Coronary artery (tissue), 2 donors: ENCODE data around the gene RAB29.

Experiments
- DNase-seq: peaks from one replicate; pipeline ENCODE4 v3.0.0-alpha.2; 2017; ENCODE audit warnings: low spot score
- H3K27ac ChIP-seq, 2 donors: fragments of 200-600 bp; sonication (generic); one replicate each; pipeline ENCODE4 v1.5.1; 2016 to 2019
- H3K4me3 ChIP-seq: fragments of 200-600 bp; sonication (generic); 2 replicates; pipeline ENCODE4 v1.5.1; 2016; ENCODE audit warnings: mild to moderate bottlenecking, moderate library complexity
- TF ChIP-seq, protein P1 (sequence below): fragments of 200-600 bp; sonication (generic); IDR thresholded peaks from one replicate; pipeline ENCODE4 v1.5.1; 2019; ENCODE audit warnings: antibody characterized with exemption

RAB29 gene

DNA sequence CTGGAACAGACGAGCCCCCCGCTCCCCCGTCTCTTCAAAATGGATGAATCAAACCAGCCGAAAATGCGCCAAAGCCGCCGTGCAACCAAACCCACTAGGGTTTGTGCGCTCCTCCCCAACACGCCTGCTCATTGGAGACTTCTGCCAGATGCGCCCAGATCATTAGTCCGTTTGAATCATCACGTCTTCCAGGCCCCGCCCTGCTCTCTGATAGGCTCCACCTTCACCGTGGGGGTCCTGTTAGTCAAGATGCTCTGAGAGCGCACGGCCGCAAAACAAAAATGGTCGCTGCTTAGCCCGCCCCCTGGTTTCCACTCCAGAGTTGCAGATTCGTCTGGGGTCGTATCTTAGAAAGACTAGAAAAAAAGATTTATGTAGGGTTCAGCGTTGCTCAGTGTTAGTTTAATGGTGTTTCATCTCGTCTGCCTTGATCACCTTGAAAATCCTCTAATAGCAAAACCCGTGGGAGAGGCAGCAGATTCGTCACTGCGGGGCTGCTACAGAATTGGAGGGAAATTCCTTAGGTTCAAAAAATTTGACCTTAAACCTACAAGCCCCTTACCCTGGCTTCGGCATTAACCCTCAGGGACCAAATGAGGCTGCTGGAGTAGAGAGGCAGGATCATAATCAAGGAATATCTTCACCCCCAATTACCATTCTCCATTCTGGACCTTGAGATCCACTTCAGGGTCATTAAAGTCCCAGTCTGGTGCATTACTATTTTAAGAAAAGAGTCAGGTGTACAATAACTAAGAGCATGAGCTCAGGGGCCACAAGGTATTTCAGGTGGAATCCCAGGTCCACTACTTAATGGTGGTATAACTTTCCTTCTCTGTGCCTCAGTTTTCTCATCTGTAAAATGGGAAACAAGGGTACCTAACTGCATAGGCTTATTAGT, 24.9 kb downstream of the RAB29 start, which contains the start of gene NUCKS1:
TSS of gene NUCKS1 (minus strand) at position 45 of the 898 bp plus-strand sequence. CDS start 209 bp downstream, outside the sequence.
- TF ChIP-seq, protein P1, sequence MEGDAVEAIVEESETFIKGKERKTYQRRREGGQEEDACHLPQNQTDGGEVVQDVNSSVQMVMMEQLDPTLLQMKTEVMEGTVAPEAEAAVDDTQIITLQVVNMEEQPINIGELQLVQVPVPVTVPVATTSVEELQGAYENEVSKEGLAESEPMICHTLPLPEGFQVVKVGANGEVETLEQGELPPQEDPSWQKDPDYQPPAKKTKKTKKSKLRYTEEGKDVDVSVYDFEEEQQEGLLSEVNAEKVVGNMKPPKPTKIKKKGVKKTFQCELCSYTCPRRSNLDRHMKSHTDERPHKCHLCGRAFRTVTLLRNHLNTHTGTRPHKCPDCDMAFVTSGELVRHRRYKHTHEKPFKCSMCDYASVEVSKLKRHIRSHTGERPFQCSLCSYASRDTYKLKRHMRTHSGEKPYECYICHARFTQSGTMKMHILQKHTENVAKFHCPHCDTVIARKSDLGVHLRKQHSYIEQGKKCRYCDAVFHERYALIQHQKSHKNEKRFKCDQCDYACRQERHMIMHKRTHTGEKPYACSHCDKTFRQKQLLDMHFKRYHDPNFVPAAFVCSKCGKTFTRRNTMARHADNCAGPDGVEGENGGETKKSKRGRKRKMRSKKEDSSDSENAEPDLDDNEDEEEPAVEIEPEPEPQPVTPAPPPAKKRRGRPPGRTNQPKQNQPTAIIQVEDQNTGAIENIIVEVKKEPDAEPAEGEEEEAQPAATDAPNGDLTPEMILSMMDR = no peak
- peak within 1 kb of the TSS; percentile 99 to 100 for H3K27ac ChIP-seq
- DNase-seq = peak; percentile 99
- peak within 1 kb of the TSS; percentile 92 for H3K4me3 ChIP-seq

DNA sequence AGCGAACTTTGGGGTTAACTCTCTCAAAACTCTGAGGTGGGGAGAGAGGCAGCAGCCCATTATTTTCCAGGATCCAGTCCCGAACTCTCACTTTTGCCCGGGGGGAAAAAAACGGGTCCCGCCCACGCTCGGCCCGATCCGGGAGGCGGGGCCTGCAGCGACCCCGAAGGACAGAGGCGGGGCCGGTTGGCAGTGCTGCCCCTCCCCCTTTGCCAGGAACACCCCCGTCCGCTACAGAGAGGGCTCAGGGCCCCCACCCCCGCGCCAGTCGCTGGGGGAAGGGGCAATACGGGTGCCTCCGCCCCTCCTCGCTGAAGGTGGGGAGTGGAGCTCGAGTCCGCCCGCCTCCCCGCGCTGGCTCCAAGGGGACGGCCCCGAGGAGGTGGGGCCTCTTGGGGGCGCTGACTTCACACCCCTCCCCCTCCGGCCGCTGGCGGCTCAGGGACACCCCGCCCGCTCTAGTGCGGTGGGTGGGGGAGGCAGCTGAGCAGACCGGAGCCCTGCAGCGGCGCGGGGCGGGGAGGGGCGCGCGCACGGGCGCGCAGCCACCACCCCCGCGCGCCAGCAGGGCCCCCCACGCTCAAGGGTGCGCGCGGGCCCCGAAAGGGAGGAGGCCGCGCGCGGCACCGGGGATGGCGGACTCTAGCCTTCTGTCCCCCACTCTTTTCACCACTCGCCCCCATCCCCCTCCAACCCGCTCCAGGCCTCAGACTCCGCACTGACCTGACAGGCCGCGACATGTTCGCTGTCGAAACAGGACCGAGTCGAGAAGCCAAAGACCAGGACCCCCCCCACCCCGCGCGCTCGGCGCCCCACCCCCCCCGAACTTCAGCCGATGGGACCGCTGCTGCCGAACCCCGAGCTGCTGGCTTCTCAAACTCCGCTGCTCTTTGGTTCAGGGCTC, 25.8 kb downstream of the RAB29 start:
- DNase-seq = peak; percentile 96
- H3K27ac ChIP-seq = peak overlapping the region; percentile 99 to 100
- H3K4me3 ChIP-seq = peak overlapping the region; percentile 92
- TF ChIP-seq, protein P1 = no peak

DNA sequence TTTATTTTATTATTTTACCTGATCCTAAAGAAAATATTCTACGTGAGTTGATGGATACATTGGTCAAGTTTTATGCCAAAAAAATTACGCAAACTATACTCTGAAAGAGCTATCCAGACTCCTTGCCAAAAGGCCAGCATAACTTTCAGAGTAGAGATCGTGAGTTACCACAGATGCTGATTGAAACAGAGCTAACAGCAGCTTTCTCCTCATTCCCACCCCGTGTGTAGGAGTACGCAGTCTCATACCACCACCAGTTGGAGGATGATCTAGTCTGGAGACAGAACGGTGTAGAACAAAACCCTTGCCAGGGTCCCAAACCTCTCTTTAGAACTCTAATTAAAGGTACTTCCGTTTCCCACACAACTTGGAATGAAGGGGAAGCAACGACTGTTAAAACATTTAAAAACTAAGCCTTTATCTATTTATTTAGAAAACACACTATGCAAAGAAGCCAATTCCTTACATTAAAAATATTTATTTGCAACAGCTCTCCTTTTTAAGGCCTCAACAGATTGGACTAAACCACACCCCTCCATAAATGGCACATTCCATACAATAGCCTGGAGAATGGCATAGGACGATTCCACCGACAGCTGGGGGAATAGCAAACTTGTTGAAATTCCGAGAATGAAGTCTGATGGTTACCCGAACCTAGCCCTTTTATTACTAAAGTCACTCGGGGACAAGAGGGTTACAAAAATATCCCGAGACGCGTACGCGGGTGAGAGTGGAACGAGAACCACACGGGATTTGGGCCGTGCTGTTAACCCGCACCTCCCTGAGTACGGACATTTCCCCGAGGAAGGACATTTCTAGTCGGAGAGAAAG, 26.7 kb downstream of the RAB29 start:
- Histone ChIP-seq H3K4me3 (peak overlapping the region; percentile 92), H3K27ac (peak overlapping the region; percentile 99 to 100)
- no peak for DNase-seq
- TF ChIP-seq, protein P1 = no peak

DNA sequence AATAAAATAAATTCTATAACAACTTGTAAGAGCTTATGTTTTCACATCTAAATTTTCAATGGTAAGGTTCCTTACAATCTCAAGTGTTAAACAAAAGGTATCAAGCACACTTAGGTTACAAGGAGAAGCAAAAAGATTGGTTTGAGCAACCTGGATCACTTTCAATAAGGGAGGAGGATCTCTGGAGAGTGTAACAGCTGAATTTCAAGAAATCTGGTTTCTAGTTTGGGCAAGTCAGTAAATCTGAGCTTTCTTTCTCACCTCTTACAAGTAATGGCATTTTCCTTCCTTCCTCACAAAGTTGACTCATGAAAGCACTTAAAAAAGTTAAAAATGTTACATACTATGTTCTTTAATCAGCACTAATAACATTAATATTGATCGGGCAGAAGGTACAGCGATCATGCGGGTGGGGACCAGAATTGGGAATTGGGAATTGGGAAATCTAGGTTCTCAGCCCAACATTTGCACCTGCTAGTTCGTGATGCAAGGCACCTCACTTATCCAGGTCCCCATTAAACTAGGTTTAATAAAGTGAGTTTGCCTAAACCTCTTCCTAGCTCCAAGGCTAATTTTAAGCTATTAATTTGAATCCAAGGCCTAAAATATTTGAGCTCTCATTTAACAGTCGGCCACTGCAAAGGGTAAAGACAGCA, 28.4 kb downstream of the RAB29 start:
- Histone ChIP-seq H3K27ac (no peak overlapping the region), H3K4me3 (peak overlapping the region; percentile 13)

DNA sequence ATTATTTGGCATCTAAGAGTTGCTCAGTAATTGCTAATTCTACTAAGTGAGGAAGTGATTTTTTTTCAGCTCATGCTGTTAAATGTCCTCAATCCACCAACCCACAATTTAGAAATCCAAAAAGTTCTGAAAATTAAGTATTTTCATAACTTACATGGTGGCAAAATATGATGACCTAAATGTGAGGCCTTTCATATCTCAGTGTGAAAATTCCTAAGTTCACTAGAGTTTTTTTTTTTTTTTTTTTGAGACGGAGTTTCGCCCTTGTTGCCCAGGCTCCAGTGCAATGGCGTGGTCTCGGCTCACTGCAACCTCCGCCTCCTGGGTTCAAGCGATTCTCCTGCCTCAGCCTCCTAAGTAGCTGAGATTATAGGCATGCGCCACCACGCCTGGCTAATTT, 30.9 kb downstream of the RAB29 start:
- TF ChIP-seq, protein P1 = no peak
- DNase-seq = no peak
- no peak overlapping the region for H3K27ac ChIP-seq
- no peak overlapping the region for H3K4me3 ChIP-seq

More for the DNA sequence above, 28.4 kb downstream of the RAB29 start:
- DNase-seq = no peak
- TF ChIP-seq, protein P1 = no peak

DNA sequence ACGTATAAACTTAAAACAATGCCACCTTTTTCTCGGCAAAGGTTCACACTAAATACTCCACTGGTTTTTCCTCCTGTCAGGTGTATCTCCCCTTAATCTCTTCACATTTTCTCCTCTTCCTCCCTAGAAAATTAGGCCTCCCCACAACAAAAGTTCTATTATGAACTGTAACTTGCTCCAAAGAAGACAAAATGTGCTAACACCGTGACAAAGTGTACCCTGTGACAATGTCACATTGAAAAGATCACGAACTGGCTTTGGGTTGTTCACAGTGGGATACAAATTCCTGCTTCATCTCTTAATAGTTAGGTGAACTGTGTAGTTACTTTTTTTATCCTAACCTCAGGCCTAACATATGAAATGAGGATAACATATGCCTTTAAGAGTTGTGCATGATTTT, 31.3 kb downstream of the RAB29 start:
- DNase-seq = no peak
- H3K4me3 ChIP-seq = no peak overlapping the region
- H3K27ac ChIP-seq = no peak overlapping the region
- TF ChIP-seq, protein P1 = no peak
